ENCODE data around the gene ZBTB26.

DNA sequence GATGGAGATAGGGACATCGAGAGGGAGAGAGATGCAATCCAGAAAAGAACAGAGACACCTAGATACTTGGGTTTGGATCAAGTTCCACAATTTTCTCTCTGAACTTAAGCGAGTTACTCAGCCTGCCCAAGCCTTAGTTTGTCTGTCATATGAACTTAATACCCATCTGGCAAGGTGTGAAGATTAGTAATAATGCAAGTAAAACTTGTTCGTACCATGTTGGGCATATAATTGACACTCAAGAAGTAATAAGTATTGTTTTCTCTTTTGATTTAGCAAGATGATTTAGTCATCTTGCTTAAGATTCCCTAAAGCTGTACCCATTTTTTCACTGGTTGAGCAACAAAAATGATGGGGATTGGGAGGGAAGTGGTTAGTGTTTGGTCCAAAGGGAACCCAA is 17.0 kb upstream of the ZBTB26 start:
- TF ChIP-seq, protein P1, sequence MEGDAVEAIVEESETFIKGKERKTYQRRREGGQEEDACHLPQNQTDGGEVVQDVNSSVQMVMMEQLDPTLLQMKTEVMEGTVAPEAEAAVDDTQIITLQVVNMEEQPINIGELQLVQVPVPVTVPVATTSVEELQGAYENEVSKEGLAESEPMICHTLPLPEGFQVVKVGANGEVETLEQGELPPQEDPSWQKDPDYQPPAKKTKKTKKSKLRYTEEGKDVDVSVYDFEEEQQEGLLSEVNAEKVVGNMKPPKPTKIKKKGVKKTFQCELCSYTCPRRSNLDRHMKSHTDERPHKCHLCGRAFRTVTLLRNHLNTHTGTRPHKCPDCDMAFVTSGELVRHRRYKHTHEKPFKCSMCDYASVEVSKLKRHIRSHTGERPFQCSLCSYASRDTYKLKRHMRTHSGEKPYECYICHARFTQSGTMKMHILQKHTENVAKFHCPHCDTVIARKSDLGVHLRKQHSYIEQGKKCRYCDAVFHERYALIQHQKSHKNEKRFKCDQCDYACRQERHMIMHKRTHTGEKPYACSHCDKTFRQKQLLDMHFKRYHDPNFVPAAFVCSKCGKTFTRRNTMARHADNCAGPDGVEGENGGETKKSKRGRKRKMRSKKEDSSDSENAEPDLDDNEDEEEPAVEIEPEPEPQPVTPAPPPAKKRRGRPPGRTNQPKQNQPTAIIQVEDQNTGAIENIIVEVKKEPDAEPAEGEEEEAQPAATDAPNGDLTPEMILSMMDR (IDR thresholded peaks at IDR 0.05; ENCODE audit: poor library complexity, severe bottlenecking): no peak
- TF ChIP-seq REST (IDR thresholded peaks at IDR 0.05; ENCODE audit: borderline replicate concordance): no peak

All from neural cell (in vitro differentiated cells).